Embryonic facial prominence (tissue), 1 donor: ENCODE measurements around the gene SV2B.

Experiments used
- DNase-seq: peaks from one replicate; pipeline ENCODE4 v3.0.0-alpha.2; 2016; ENCODE audit errors: extremely low spot score

Gene SV2B

GRCh38 chr15:91228890-91229289 lies 128.8 kb downstream of the SV2B start:
- no peak for DNase-seq

DNA sequence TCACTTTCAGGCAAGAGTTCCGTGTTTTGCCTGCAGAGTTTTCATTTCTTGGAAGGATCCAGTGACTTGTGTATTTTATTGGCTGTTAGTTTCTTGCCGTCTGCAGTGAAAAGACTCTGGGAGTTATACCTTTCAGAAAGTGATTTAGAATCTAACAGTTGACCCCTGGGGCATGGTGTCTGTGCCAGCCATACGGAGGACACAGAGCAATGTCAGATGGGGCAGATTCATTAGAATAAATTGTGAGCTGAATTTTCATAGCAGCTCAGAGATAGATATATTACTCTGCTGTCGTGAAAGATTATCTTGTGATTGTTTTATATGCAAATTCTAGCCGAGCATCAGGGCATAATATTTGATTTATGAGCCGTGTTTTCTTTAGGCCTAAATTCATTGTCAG lies 131.6 kb downstream of the SV2B start:
- no peak for DNase-seq

DNA sequence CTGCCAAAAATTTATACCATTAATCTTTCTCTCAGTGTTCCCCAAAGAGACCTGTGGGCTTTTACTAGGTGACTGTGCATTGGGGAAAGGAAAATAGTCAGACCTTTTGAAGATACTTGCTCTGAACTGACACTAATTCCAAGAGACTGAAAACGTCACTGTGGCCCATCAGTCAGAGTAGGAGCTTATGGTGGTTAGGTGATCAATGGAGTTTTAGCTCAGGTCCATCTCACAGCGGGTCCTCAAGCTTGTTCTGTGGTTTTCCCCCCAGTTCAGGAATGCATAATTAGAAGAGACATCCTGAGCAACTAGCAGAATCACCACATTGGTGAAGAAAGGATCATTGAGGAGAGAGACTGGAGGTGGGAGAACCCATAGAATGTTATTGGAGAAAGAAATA lies 134.7 kb downstream of the SV2B start:
- DNase-seq, result no peak

- DNase-seq, result no peak
These were observed 135.3 kb downstream of the SV2B start for GRCh38 chr15:91235376-91235775.

DNA sequence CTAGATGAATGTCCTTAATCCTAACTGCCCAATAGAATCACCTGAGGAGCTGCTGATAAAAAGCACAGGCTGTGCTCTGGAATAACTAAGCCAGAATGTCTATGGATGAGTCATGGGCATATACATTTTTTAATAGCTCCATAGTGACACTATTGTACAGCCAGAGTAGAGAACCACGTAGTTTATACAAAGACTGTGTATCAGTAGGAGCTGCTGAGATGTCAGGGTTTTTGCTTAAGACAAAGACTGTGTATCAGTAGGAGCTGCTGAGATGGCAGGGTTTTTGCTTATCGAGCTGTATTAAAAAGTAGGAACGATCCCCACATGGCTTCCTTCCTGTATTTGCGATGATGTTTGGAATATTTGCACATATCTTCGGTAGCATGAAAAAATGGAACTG lies 137.4 kb downstream of the SV2B start:
- no peak for DNase-seq

GRCh38 chr15:91238644-91239425 lies 138.8 kb downstream of the SV2B start:
- no peak for DNase-seq

DNA sequence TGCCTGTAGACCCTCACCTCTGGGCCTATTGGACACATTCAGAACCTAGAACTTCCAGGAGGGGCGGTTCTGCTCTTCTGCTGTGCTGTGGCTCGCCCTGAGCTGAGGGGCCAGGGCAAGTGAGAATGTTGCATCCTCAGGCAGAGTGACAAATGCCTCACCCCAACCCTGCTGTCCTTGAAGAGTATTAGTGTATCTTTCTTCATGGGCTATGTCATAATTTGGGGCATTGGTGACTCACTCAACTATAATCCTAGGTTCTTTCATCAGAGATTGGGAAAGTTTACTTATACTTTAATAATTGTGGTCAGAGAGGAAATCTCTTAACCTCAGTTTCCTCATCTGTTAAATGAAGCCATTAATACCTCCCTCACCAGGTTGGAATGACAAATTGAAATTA lies 143.8 kb downstream of the SV2B start:
- DNase-seq, result no peak

DNA sequence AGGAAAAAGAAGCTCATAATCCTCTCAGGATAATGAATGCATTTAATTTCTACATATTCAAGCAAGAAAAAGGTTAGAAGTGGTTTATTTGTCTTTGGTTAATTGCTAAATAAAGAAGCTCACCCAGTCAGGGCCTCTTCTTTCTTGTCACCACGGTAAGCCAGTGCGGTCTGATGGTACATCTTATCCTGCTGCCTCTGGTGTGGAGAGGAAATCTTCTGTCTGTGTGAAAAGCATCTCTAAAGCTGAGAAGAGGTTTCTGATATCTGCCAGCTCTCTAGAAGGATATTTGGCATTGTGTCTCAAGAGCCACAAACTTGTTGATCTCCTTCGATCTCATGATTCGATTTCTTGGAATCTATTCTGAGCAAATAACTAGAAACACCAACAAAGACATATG lies 144.9 kb downstream of the SV2B start:
- no peak for DNase-seq

DNA sequence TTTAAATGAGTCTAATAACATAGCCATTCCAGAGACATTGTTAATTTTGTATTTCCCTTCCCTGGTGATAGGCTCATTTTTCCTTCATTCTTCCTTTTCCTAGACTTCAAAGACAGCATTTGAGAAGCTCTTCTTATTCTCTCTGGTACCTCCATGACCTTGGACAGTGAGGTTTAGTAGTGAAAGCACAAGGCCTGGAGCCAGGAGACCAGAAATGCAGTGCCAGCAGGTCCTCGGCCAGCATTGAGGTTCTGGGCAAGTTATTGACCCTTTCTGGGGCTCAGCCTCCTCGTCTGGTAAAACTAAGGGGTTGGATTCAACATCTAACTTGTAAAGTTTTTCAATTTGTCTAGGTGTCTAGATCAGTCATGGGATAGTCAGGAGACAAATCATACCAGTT lies 146.9 kb downstream of the SV2B start:
- no peak for DNase-seq

GRCh38 chr15:91249591-91249990 lies 149.5 kb downstream of the SV2B start:
- no peak for DNase-seq

GRCh38 chr15:91252322-91252721 lies 152.3 kb downstream of the SV2B start:
- no peak for DNase-seq

DNA sequence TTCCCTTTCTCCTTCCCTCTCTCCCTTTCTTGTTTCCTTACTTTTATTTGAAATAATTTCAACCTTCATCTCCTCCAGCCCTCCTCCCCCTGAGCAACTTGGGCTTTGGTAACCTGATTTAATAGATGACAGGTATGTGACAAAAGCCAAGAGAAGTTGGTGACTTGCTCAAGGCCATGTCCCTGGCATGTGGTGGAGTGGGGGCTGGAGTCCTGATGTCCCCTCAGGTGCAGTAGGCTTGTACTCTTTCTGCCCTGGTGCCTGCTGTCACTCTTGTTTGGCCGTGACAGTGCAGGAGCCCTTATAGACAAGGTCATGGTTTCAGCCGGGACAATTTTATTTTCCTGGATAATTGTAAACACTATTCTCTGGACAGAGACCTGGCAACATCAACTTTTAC lies 152.7 kb downstream of the SV2B start:
- DNase-seq, result no peak

DNA sequence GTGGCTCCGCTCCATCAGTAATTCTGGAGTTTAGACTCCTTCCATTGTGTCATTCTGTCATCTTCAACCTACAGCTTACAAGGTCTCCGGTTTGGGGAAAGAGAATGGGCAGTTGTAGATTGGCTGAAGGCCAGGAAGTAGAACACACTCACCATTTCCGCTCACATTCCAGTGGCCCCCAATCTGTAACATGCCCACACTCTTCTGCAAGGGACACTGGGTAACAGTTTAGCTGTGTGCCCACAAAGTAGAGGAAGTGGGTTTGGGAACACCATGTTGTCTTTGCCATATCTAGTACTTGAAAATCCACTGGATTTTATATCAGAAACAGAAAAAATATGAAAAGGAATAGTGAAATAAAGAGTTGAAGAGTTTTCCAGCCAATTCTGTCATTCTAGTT lies 153.5 kb downstream of the SV2B start:
- DNase-seq, result no peak

GRCh38 chr15:91254766-91255165 lies 154.7 kb downstream of the SV2B start:
- no peak for DNase-seq

DNA sequence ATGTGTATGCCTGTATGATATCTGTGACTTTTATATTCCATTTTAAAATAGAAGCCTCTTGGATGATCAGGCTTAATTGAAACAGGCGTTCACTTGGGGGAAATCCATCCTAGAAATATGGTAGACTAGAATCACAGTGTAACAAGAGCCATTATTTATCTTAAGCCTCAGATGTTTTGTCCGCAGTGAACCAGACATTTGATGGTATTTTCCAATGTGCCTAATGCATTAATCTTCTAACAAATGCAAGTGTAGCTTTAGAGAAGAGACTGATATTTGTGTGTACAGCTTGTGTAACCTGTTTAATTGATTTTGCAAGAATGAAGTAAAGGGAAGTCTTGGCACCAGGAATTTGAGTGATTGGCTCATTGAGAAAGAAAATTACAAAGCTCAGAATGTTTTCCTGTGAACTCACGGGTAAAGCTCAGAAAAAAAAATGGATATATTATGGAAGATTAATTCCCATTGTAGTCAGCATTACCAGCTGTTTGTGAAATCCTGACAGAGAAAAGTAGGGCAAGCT lies 155.7 kb downstream of the SV2B start:
- no peak for DNase-seq

DNA sequence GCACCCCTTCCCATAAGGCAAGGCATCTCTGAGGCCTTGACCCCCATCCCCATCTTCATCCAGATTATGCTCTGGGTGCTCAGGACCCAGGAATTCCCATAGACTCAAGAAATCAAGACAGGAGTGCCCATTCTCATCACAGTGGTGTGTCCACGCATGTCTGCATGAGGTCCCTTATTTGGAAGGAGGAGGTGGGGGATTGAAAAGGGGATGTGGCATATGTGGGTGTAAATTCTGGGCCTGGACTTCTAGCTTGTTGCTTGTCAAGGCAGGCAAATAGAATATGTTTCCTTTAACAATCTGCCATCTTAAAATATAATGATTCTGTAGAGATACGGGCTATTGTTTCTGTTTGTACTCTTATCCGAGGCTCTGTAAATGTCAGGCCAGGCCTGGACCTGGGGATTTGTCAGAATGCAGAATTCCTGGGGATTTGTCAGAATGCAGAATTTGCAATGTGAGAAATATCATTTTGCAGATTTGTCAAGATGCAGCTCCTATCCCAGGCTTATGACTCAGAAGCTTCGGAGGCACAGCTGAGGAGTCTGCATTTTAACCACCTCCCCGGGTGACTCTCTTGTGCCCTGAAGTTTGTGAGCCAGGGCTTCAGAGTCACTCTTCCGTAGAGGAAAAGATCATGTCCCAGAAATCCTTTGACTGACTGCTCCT lies 157.8 kb downstream of the SV2B start:
- no peak for DNase-seq

GRCh38 chr15:91258415-91258759 lies 158.3 kb downstream of the SV2B start:
- no peak for DNase-seq

DNA sequence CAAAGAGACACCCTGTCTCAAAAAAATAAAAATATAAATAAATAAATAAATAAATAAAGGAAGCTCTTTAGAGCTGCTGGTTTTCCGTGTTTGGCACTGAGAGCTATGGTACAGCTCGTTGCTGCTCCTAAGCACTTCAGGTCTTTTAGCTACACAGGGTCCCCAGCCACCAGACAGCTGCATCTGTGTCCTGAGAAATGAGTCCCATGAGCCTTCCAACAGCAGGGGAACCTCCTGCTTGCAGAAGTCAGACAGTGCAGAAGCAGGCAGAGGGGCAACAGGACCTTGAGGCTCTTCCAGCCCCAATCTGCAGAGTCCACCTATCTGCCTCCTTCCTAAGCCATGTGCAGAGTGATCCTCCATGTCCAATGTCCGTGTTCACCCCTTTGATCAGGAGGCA lies 159.0 kb downstream of the SV2B start:
- DNase-seq, result no peak

GRCh38 chr15:91261345-91261744 lies 161.3 kb downstream of the SV2B start:
- DNase-seq, result no peak

DNA sequence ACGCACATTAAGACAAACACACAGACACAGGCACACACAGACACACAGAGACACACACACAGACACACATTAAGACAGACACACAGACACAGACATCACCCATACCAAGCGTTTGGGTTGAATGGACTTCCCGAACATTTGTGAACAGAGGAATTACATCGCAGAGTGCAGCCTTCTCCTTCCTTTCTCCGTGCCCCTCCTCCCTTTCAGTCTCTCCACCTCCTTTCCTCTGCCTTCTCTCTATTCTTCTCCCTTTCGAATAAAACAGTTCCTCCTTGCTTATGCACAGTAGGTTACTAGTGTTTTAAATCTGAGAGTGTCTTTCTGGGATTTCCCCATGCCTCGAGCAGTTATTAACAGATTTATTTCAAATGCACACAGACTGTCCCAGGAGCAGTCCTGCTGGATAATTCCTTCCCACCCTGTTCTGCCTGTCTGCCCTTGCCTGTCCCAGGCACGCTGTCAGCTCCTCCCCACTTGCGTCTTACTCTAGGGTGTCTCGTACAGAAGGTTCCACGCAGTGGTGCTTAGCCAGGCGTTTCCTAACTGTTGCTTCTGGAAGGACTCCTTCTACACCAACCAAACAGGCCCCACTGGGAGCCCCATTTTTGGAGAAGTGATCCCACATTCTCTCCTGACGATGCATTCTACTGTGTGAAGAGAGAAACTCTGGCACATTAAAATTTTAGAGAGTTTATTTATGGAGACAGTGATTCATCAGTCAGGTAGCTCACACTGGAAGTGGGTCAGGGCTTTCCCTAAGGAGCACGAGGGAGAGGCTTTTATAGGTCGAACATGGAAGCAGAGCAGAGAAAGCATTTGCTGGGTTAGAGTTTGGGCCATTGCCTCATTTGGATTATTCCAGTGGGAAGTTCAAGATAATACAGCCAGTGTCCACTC lies 163.8 kb downstream of the SV2B start:
- no peak for DNase-seq

GRCh38 chr15:91264651-91265351 lies 164.7 kb downstream of the SV2B start:
- DNase-seq, result no peak

GRCh38 chr15:91265416-91265940 lies 165.4 kb downstream of the SV2B start:
- no peak for DNase-seq
